ENCODE results near the gene CREBRF. TPM values are rescaled to one million over a fixed set of nuclear protein-coding genes. Genes with fewer than 3 reads are reported as not detected.
A peak's percentile ranks its signal among the peaks of the same experiment; 100 is the strongest.

CREBRF gene
- total and polyA plus RNA-seq, 2 of the 8 experiments (the other 6 are each of a cell fraction or from before 2014, with no cell fraction given) = 1.2 to 4.7 TPM

- FAIRE-seq (no peak), DNase-seq (ENCODE audit: low read depth in 1 of 2, low spot score in 2 of 2) (no peak)
- Histone ChIP-seq H3K56ac (replicated peaks; ENCODE audit: insufficient read length, low read depth, low read length) (no peak overlapping the region), H3K23me2 (ENCODE audit: low read depth, low read length) (peaks cover 5% of the 10 kb centered on the region), H3K4me2 (ENCODE audit: insufficient read depth in 1 of 2, low read depth in 2 of 2, low read length in 2 of 2) (no peak overlapping the region), H3K36me3 (ENCODE audit: control insufficient read depth in 2 of 4, insufficient read depth in 4 of 4, low read length in 3 of 4) (no peaks in the 10 kb centered on the region), H3K79me2 (ENCODE audit: control insufficient read depth in 1 of 2, insufficient read depth in 2 of 2, low read length in 2 of 2) (no peaks in the 10 kb centered on the region), H3K27ac (ENCODE audit: low read depth, low read length) (no peak overlapping the region), H2BK20ac (ENCODE audit: low read length) (no peak overlapping the region), H3K79me1 (ENCODE audit: low read depth, low read length) (no peaks in the 10 kb centered on the region), H2BK120ac (replicated peaks; ENCODE audit: low read depth, low read length) (peak overlapping the region; percentile 33), H2AK5ac (ENCODE audit: low read depth, low read length) (no peak overlapping the region), H4K91ac (replicated peaks; ENCODE audit: insufficient read length, low read length) (no peak overlapping the region), H3K4me1 (replicated peaks in 1 of 4; ENCODE audit: control insufficient read depth in 3 of 4, insufficient read depth in 4 of 4, low read length in 3 of 4) (peaks cover 0 to 7% (median 4%) of the 10 kb centered on the region in 4 experiments; a peak in 4 of 7 replicates), H2AFZ (ENCODE audit: low read length) (no peak overlapping the region), H3K9ac (replicated peaks in 1 of 4; ENCODE audit: extremely low read depth in 1 of 4, low read depth in 3 of 4, low read length in 3 of 4) (no peak overlapping the region), H3K14ac (ENCODE audit: insufficient read length) (no peak overlapping the region), H3K4me3 (ENCODE audit: extremely low read depth in 1 of 4, insufficient read depth in 2 of 4, low read depth in 3 of 4, low read length in 4 of 4) (no peak overlapping the region), H3K18ac (ENCODE audit: extremely low read depth, low read length) (no peak overlapping the region), H2BK15ac (ENCODE audit: low read length) (no peak overlapping the region), H2BK5ac (ENCODE audit: low read depth, low read length) (no peak overlapping the region), H4K8ac (ENCODE audit: extremely low read depth, insufficient read depth, low read length) (no peak overlapping the region), H3K4ac (replicated peaks; ENCODE audit: insufficient read length, low read depth, low read length) (no peak overlapping the region), H3K27me3 (replicated peaks in 1 of 4; ENCODE audit: control insufficient read depth in 3 of 4, extremely low read depth in 1 of 4, insufficient read depth in 3 of 4, low read length in 3 of 4) (no peaks in the 10 kb centered on the region), H4K20me1 (replicated peaks in 1 of 2; ENCODE audit: control insufficient read depth in 1 of 2, insufficient read depth in 2 of 2, low read length in 2 of 2) (no peaks in the 10 kb centered on the region), H3K9me3 (ENCODE audit: insufficient read depth in 2 of 2, low read depth in 1 of 2, low read length in 1 of 2) (no peaks in the 10 kb centered on the region), H2BK12ac (ENCODE audit: low read depth, low read length) (no peak overlapping the region), H3K23ac (ENCODE audit: insufficient read length) (no peak overlapping the region), H4K5ac (ENCODE audit: insufficient read length, low read depth, low read length) (no peak overlapping the region)
- CTCF ChIA-PET (ENCODE audit: partially characterized antibody) = interaction anchor here (0.7 kb wide), 1 partner anchor 124 kb away, joined by 3 read pairs; no protein-coding TSS in a partner anchor
- 73% methylated on average over 2 of the region's 2 CpGs; no CpG with 5 or more reads in 1 of the 2 experiments for WGBS, 2 experiments (ENCODE audit: extremely low coverage in 1 of 2, insufficient coverage in 1 of 2, insufficient read length in 1 of 2, insufficient replicate concordance in 2 of 2, low coverage in 1 of 2, low lambda C conversion rate in 2 of 2, missing lambda C conversion rate in 1 of 2)
- POLR2A ChIA-PET (ENCODE audit: partially characterized antibody) = no interaction called here
- no peak for TF ChIP-seq SIX5 (IDR thresholded peaks at IDR 0.05; ENCODE audit: low read depth, low read length)
Observed at GRCh38 chr5:173050791-173051190, 5.4 kb upstream of the CREBRF start.

All from H1 (cell line).